Measurements from ENCODE around the gene CHPF. TPM values are rescaled to one million over a fixed set of nuclear protein-coding genes. Genes with fewer than 3 reads are reported as not detected.

The CHPF gene
- total RNA-seq, 1 experiment from 2014 or later = 17.5 TPM

- in situ Hi-C loops (cut with HindIII; ENCODE audit: low pct_unique_long_range_greater_than_20kb, low sequenced_read_pairs) = no loop called here
- H3K4me1 ChIP-seq (ENCODE audit: control insufficient read depth, insufficient read depth, low read length) = no peaks in the 10 kb centered on the region
- ATAC-seq (no peak), DNase-seq (ENCODE audit: low read depth, low spot score) (no peak)
- no peaks in the 10 kb centered on the region for H3K36me3 ChIP-seq (ENCODE audit: control insufficient read depth, insufficient read depth, low read length)
- H3K9me3 ChIP-seq (ENCODE audit: control insufficient read depth, insufficient read depth, low read depth, low read length) = no peaks in the 10 kb centered on the region
- ChIA-PET POLR2A (no interaction called here), CTCF (interaction anchor here (0.6 to 1.3 kb wide), 3 partner anchors 16 to 52 kb away, joined by 3 to 4 read pairs (median 3); no protein-coding TSS in a partner anchor)
- BruUV-seq (replicated peaks) = no TSS peak
- intact Hi-C loops (cut with micrococcal nuclease; ENCODE audit: unreplicated experiment) = loop anchor here (5.0 kb wide), 1 partner anchor 50 kb away; no protein-coding TSS in a partner anchor
- no peak overlapping the region for H3K4me3 ChIP-seq (ENCODE audit: low read depth in 2 of 2, low read length in 2 of 2)
- TF ChIP-seq TCF7L2 (IDR thresholded peaks at IDR 0.05; ENCODE audit: low read depth, low read length) = no peak
- TF ChIP-seq SIN3A (IDR thresholded peaks at IDR 0.05; ENCODE audit: borderline replicate concordance, insufficient read depth, low read depth, low read length) = no peak
- TF ChIP-seq, protein P1, sequence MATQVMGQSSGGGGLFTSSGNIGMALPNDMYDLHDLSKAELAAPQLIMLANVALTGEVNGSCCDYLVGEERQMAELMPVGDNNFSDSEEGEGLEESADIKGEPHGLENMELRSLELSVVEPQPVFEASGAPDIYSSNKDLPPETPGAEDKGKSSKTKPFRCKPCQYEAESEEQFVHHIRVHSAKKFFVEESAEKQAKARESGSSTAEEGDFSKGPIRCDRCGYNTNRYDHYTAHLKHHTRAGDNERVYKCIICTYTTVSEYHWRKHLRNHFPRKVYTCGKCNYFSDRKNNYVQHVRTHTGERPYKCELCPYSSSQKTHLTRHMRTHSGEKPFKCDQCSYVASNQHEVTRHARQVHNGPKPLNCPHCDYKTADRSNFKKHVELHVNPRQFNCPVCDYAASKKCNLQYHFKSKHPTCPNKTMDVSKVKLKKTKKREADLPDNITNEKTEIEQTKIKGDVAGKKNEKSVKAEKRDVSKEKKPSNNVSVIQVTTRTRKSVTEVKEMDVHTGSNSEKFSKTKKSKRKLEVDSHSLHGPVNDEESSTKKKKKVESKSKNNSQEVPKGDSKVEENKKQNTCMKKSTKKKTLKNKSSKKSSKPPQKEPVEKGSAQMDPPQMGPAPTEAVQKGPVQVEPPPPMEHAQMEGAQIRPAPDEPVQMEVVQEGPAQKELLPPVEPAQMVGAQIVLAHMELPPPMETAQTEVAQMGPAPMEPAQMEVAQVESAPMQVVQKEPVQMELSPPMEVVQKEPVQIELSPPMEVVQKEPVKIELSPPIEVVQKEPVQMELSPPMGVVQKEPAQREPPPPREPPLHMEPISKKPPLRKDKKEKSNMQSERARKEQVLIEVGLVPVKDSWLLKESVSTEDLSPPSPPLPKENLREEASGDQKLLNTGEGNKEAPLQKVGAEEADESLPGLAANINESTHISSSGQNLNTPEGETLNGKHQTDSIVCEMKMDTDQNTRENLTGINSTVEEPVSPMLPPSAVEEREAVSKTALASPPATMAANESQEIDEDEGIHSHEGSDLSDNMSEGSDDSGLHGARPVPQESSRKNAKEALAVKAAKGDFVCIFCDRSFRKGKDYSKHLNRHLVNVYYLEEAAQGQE (IDR thresholded peaks at IDR 0.05; ENCODE audit: insufficient read depth in 1 of 2, low read depth in 2 of 2, low read length in 1 of 2) = no peak
- H3K27me3 ChIP-seq (ENCODE audit: control insufficient read depth, insufficient read depth, low read length) = peaks cover 5% of the 10 kb centered on the region; the same call in 1 of the 2 replicates
- H3K27ac ChIP-seq (ENCODE audit: low read length) = no peak overlapping the region
Measured at GRCh38 chr2:219527472-219527871, 16.1 kb downstream of the CHPF start.

- DNase-seq (ENCODE audit: low read depth, low spot score) (no peak), ATAC-seq (no peak)
- in situ Hi-C loops (cut with HindIII; ENCODE audit: low pct_unique_long_range_greater_than_20kb, low sequenced_read_pairs) (no loop called here), intact Hi-C loops (cut with micrococcal nuclease; ENCODE audit: unreplicated experiment) (loop anchor here (5.0 kb wide), 1 partner anchor 50 kb away; no protein-coding TSS in a partner anchor)
- no TSS peak for BruUV-seq (replicated peaks)
- no peak overlapping the region for H3K4me3 ChIP-seq (ENCODE audit: low read depth in 2 of 2, low read length in 2 of 2)
- H3K4me1 ChIP-seq (ENCODE audit: control insufficient read depth, insufficient read depth, low read length) = peaks cover 1% of the 10 kb centered on the region
- no peaks in the 10 kb centered on the region for H3K9me3 ChIP-seq (ENCODE audit: control insufficient read depth, insufficient read depth, low read depth, low read length)
- POLR2A ChIA-PET = no interaction called here
- TF ChIP-seq TCF7L2 (IDR thresholded peaks at IDR 0.05; ENCODE audit: low read depth, low read length) = no peak
- TF ChIP-seq SIN3A (IDR thresholded peaks at IDR 0.05; ENCODE audit: borderline replicate concordance, insufficient read depth, low read depth, low read length) = no peak
- TF ChIP-seq CTCF (IDR thresholded peaks at IDR 0.05) = no peak
- TF ChIP-seq, protein P1 (IDR thresholded peaks at IDR 0.05; ENCODE audit: insufficient read depth in 1 of 2, low read depth in 2 of 2, low read length in 1 of 2) = no peak
- no peak for TF ChIP-seq POLR2AphosphoS5 (IDR thresholded peaks at IDR 0.05; ENCODE audit: low read depth, low read length)
- no peak overlapping the region for H3K27ac ChIP-seq (ENCODE audit: low read length)
- H3K36me3 ChIP-seq (ENCODE audit: control insufficient read depth, insufficient read depth, low read length) = no peaks in the 10 kb centered on the region
- peaks cover 5% of the 10 kb centered on the region; the same call in 1 of the 2 replicates for H3K27me3 ChIP-seq (ENCODE audit: control insufficient read depth, insufficient read depth, low read length)
- CTCF ChIA-PET = interaction anchor here (0.6 to 1.3 kb wide), 3 partner anchors 16 to 51 kb away, joined by 3 to 4 read pairs (median 3); no protein-coding TSS in a partner anchor
Measured at GRCh38 chr2:219527076-219527394, 16.6 kb downstream of the CHPF start.

All from Panc1 (cell line).